Esophagus squamous epithelium (tissue), 4 donors: ENCODE data around the gene HUNK.

ENCODE experiments used
- POLR2A ChIP-seq, 4 donors: fragments of 450-650 bp; IDR thresholded peaks; one replicate each; pipeline ENCODE4 v1.6.1; 2017; ENCODE audit warnings: antibody characterized with exemption in 4 of 4, mild to moderate bottlenecking in 4 of 4, moderate library complexity in 3 of 4
- TF ChIP-seq, protein P1 (sequence below), 6 experiments: fragments of 450-650 bp in 4 of 6; fragments of 200-600 bp in 2 of 6; sonication (generic) in 2 of 6; IDR thresholded peaks; one replicate each; pipeline ENCODE4 v1.5.1; 2016 to 2019; ENCODE audit warnings: antibody characterized with exemption in 6 of 6, mild to moderate bottlenecking in 4 of 6, moderate library complexity in 4 of 6

DNA sequence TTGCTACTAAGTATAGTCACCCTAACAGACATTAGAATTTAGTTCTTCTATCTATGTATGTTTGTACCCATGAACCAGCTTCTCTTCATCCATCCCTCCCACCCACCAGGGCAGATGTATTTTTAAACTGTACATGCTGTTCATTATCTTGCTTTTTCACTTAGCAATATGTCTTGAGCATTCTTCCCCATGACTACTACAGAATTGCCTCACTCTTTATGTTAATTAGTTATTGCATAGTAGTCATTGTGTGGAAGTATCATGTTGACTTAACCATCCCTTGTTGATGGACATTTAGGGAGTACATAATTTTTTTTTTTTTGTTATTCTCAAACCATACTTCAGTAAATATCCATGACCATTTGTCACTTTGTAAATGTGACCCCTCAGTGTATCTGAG, 9.9 kb downstream of the HUNK start:
- TF ChIP-seq, protein P1, sequence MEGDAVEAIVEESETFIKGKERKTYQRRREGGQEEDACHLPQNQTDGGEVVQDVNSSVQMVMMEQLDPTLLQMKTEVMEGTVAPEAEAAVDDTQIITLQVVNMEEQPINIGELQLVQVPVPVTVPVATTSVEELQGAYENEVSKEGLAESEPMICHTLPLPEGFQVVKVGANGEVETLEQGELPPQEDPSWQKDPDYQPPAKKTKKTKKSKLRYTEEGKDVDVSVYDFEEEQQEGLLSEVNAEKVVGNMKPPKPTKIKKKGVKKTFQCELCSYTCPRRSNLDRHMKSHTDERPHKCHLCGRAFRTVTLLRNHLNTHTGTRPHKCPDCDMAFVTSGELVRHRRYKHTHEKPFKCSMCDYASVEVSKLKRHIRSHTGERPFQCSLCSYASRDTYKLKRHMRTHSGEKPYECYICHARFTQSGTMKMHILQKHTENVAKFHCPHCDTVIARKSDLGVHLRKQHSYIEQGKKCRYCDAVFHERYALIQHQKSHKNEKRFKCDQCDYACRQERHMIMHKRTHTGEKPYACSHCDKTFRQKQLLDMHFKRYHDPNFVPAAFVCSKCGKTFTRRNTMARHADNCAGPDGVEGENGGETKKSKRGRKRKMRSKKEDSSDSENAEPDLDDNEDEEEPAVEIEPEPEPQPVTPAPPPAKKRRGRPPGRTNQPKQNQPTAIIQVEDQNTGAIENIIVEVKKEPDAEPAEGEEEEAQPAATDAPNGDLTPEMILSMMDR (IDR thresholded peaks at IDR 0.05): no peak
- no peak for TF ChIP-seq POLR2A (IDR thresholded peaks at IDR 0.05)
